Measurements from ENCODE around the gene MACROD2. TPM values are rescaled to one million over a fixed set of nuclear protein-coding genes. Genes with fewer than 3 reads are reported as not detected.
"Not testable (repeated sequence)": the region's sequence is repeated elsewhere in the genome, so short reads cannot be mapped to it uniquely, and the experiment has no call there.

The MACROD2 gene
- total RNA-seq, 1 donor from 2014 or later, result 17.1 TPM

DNA sequence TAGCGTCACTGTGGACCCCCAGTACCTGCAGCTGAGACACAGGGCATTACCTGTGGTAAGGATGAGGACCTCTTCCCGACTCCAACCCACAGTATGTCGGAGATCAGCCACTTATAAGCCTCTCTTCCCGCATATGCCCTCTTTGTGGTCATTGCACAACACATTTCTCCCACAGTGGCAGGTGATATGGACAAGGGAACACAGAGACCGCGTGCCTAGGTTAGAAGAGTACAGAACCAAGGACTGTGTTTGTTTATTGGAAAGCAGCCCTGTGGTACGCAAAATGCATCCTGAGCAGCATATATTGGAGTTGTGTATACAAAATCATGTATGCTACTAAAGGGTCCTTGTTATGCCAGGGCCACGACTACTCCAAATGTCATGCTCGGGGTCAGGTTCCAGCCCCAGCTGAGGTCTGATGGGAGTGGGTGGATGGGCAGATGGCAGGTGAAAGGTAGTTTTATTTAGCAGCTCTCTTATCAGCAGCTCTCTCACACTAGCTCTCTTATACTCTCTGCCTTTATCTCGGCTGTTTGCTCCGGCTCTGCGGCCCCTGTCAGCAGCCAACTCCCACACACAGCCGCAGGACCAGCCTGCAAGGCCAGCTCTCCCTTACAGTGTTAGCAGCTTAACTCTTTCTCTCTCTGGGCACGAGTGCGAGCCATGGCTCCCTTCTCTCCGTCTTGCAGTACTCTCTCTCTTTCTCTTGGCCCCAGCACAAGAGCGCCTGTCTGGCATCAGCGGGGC lies 2009.0 kb downstream of the MACROD2 start:
- no peak for DNase-seq (ENCODE audit: low spot score)

DNA sequence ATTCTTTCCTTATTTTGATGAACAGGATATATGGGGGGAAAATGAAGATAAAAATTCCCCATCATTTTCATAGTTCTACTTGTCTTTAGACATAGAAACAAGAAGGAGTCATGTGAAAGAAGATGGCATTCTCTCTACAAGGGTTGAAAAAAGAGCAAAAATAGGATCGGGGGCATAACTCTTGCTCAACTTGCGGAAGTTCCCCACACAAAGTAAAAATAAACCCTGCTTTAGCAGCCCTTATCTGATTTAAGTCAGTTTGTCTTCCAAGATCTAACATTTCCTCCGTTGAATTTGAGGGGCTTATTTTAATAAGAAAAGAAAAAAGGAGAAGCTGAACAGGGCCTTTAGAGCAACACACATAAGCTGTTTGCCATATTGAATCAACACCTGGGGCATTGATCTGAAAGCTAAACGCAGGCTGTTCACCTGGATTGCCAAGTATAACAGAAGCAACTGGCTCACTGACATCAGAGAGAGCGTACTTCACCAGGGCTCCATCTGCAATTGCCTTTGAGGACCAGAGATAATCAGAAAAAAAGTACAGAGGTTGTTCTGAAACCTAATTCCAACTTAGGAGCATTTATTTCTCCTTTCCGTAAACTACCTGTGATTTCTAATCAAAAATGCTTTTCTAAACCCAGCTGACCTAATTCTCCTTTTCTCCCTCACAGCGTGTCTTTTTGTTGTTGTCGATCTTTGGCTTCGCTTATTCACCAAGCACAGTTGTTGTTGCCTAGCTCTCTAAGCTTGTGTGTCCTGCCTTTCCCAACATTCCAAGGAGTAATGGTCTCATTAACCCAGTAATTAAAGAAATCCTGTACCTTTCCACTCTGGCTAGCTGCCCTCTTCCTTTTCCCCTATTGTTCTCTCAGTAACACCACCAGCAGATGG lies 2010.0 kb downstream of the MACROD2 start:
- no peak for DNase-seq (ENCODE audit: low spot score)

DNA sequence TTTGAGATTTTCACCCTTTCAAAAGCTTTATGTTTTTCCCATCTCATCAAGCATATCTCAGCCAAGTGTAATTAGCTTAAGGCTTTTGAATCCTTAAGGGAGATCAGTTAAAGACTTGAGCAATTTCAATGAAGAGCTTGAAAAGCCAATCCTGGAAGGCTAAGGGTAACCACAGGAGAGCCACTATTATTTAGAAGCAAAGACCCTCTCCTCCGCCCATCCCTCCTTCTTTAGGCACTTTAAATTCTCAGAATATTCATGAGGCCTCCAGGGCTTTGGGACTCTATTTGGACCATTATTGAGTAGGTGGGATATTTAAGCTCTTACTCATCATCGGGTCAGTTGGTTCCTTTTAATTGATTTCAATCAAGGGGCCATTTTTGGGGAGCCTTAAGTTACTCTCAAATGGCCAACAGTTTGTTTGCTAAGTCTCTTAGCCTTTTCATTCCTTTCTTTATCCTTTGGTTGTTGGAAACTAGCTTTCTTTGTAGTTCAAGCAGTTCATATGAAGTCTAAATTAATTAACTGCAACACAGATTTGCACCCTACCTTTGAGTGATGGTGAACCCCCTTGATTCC lies 2010.7 kb downstream of the MACROD2 start:
- no peak for DNase-seq (ENCODE audit: low spot score)

DNA sequence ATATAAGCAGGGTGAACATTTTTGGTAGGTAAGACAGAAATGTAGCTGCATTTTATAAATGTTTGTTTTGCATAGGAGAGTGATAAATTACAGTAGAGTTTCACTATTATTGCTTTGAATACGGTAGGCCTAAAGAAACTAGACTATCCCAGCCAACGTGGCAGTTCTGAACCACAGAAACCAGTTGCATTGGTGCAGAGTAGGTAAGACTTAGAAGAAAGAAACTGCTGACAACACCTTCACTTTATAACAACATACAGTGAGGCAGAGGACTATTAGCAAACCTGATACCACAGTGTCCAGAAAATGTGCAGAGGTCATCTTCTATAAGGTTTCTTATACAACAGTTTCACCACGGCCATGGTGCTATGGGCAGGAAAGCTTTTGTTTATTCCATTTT lies 2011.8 kb downstream of the MACROD2 start:
- no peak for DNase-seq (ENCODE audit: low spot score)

DNA sequence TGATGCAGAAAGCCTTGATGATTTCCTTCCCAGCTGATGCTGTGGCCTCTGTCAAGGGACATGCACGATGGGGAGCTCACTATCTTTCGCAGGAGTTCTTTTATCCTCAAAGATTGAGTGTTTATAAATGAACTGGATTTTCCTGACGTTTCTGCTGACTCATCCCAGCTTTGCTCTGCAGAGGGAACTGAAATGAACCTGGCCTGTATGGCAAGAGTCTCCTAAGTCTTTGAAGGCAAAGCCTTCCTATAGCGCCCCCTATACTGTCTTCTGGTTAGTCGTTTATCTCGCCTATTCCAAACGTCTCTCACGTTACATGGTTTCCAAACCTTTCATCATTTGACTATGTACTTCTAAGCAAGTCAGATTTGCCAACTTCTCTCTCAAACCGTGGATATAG lies 2012.6 kb downstream of the MACROD2 start:
- no peak for DNase-seq (ENCODE audit: low spot score)

DNA sequence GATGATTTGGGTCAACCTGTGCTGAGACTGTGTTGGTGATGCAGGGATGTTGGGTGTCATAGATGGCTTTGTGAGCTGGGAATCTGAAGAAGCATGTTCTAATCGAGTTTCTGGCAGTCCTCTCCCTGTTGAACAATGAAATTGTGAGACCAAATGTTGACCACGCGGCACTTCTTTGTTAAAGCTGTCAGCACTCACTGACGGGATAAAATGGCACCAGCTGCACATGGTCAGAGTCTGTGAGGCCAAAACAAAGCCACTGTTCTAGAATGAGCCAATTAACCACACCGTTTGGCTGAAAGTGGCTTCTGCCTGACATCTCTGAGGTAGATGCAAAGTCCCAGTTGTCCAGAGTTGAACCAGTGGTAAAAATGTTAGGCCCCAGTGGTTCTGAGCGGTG lies 2015.7 kb downstream of the MACROD2 start:
- DNase-seq (ENCODE audit: low spot score), result no peak

DNA sequence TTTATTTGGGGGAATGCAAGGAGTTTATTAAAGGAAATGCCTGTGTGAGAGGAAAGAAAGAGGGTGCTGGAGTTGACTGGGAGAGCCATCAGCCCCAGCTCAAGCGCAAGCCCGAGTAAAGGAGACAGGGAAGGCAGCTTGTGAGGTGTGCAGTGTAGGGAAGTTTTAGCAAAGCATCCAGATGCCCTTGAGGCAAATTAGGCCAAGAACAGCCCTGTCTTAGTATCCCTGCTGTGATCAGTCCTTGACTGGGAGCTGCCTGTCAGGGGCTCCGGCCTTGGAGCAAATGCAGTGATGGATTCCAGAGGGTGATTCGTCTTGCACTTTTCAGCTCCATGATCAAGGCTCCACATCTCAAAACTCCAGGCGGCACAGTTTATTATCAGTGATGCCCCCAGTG lies 2016.2 kb downstream of the MACROD2 start:
- no peak for DNase-seq (ENCODE audit: low spot score)

DNA sequence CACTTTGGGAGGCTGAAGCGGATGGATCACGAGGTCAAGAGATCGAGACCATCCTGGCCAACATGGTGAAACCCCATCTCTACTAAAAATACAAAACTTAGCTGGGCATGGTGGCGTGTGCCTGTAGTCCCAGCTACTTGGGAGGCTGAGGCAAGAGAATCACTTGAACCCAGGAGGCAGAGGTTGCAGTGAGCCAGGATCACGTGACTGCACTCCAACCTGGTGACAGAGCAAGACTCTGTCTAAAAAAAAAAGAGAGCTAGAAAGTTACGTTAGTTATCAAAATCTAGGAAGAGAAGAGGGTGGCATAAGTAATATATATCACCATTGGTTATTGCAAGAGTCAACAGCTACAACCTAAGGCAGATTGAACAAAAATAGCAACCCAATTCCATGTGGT lies 2017.6 kb downstream of the MACROD2 start:
- not testable (repeated sequence) for DNase-seq (ENCODE audit: low spot score)

DNA sequence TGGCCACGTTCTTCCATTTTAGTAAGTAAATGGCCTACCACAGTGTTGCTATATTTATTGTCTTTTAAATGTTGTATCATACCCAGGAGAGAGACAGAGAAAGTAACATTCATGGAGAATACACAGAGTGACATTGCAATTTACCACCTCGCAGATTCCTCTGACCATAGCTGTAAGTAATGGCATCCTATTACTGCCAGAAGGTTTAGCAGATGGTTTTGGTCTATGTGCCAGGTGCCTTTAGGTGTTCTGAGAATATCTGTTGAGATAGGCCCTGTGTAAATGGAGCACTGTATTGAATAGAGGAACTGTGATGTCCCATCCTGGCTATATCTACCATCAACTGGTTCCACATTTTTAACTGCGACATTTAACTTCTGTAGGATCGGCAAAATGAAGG lies 2018.3 kb downstream of the MACROD2 start:
- no peak for DNase-seq (ENCODE audit: low spot score)

DNA sequence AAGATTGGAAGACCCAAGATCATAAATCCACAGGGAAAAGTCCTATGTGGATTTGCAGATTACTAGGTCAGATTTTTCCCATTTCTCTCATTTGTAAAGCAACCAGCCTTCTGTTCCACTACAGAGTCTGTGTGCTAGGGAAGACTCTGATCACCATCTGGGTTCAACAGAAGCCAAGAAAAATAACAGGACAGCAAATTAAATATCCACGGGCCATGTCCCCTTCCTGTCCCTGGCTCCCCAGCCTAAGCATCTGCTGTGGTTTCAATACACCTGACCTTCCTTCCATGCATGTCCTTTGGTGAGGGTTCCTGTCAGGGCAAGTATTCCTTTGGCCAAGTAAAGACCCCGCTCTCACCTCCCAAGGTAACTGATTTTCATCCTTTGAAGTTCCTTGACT lies 2019.1 kb downstream of the MACROD2 start:
- DNase-seq (ENCODE audit: low spot score), result no peak

DNA sequence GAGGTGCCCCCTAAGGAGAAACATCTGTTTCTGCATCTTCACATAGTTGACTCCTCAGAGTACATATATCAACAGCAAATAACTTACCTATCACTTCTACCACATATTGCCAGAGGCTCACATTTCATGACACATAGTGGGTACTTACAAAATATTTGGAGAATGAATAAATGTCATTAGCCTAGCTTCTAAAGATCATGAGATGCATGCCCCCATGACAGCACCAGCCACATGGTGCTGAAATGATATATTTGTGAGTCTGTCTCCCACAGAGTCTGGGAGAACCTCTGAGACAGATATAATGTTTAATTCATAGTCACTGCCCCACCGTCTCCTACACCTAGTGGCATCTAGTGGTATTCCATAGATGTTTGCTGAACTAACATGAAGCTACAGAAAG lies 2022.3 kb downstream of the MACROD2 start:
- no peak for DNase-seq (ENCODE audit: low spot score)

DNA sequence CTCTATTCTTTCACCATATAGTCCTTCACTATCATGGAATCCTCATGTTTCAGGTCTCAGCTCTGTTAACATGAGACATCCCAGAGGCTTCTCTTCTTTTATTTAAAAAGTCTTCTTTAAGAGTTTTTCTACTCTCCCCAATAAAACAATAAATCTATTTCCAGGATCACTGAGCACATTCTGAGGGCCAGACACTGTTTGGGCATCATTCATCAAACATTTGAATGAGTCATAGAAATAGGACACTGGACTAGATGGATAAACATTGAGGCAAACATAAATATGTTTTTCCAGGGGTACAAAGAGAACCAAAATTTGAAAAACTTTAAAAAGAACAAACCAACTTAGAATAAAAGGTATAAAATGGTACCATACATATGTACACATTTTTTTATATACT lies 2023.6 kb downstream of the MACROD2 start:
- no peak for DNase-seq (ENCODE audit: low spot score)

DNA sequence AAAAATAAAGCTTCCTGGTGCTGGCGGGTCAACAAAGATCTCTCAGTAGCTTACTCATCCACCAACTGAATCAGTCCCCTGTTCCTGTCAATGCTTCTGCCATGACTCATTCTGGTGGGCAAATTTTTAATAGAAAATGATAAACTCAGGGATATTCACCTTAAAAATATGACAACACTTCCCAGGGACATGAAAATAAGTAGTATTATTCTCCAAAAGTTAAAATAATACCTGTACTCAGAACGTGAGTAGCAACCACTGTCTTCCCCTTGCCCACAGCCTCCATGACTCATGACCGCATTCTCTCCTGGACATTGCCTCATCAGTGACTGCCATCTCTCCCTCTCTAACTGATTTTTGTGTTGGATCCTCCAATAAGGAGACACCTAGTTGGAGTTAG lies 2025.7 kb downstream of the MACROD2 start:
- no peak for DNase-seq (ENCODE audit: low spot score)

DNA sequence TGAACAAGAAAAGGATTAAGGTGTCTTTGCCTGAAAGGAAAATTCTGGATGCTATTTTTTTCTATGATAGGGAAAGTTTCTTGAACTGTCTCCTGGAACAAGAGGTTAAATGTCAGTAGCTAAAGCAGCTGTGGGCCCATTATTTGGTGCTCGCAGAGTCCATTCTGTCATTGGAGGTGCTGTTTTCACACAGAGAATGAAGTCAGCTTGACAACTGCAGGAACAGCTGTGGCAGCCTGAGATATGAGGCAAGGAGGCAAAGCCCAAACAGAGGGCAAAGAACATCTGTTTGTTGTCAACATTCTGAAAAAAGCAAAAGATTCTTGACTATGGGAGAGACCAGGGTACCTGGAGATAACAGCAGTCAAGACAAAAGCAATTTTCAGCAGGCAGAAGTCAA lies 2029.8 kb downstream of the MACROD2 start:
- DNase-seq (ENCODE audit: low spot score), result no peak

DNA sequence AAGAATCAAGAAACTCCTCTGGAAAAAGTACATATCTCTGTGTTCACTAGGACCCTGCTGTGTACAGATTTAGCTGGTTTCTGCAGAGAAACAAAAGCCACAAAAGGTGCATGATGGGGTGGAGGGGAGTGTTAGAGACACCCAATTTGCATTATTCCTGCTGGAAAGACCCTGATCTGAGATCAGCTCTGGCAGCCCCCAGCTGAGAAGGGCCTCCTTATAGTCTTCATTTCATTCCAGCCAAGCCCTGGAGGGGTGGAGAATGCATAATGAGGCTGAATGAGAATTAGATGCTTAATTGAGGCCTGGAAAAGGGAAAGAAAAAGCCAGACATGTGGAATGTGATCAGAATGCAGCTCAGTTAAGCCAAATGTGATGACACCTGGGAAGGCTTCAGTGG lies 2032.4 kb downstream of the MACROD2 start:
- DNase-seq (ENCODE audit: low spot score), result no peak

DNA sequence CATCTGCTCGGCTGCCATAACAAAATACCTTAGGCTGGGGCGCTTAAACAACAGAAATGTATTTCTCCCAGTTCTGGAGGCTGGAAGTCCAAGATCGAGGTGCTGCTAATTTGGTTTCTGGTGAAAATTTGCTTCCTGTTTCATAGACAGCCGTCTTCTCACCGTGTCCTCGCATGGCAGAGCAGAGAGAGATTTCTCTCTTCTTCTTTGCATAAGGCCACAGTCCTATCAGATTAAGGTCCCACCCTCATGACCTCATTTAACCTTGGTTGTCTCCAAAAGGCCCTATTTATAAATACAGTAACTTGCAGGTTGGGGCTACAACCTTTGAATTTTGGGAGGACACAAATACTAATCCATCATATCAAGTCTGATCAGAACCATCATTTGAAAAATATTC lies 2033.6 kb downstream of the MACROD2 start:
- DNase-seq (ENCODE audit: low spot score), result no peak

DNA sequence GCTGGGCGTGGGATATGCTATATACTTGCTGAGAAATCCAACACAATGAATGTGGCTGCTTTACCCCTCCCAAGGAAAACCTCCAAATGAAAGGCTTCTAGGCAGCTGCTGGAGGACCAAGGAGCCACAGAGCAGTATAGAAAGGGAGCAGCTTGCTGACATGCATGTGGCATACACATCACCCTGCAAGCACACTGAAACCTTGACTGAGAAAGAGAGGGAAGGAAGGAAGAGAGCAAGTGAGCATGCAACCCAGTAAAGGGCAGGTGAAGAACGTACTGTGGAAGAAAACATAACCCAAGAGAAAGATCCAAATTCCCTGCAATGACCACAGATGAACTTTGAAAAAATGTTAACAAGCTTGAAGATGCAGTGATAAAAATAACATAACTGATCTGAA lies 2034.9 kb downstream of the MACROD2 start:
- no peak for DNase-seq (ENCODE audit: low spot score)

DNA sequence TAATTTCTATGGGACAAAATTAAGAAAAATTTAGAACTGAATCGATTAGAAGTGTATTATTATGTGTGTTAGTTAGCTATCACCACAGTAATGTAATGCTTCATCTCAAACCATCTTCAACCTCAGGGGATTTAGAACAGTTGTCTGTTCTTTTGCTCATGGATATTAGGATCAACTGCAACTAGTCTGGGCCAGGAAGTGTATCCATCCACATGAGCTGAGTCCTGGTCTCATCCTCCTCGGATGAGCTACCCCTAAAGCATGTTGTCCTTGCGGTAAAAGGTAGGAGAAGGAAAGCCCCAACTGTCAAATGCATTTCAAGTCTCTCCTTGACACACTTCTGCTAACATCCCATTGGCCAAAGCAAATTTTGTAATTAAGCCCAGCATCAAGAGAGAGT lies 2040.3 kb downstream of the MACROD2 start:
- DNase-seq (ENCODE audit: low spot score), result no peak

DNA sequence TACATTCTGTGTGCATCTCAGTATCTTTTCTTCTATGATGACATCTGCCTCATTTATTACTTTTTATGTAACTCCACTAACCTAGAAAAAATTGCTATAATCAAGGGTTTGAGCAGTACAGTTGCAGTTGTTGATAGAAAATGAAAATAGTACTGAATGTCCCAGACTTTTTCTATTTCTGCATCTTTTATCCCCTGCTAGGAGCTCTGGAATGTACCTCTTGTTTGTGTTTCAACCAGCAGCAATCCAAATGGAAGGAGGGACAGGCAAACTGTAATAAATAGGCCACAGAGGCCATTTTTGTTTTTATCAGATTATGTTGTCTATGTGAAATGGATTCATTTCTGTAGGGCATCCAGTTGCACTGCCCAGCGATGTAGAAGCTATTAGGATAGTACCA lies 2041.0 kb downstream of the MACROD2 start:
- no peak for DNase-seq (ENCODE audit: low spot score)

DNA sequence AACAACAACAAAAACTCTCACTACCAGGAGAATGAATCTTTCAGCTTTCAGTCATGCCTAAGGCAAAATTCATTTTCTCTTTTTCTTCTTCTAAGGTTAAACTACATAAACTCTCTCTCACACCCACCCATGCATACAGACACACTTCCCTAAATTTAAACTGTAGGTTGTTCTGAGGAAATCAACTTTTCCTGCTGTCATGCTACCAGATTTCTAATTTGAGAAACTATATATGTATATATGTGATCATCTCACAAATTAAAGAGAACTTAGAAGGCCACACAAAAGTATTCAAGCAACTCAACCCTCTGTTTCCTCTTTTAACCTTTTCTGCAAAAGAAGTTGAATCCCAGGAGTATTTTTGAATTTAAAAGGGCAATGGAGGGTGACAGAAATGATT lies 2045.4 kb downstream of the MACROD2 start:
- DNase-seq (ENCODE audit: low spot score), result no peak

DNA sequence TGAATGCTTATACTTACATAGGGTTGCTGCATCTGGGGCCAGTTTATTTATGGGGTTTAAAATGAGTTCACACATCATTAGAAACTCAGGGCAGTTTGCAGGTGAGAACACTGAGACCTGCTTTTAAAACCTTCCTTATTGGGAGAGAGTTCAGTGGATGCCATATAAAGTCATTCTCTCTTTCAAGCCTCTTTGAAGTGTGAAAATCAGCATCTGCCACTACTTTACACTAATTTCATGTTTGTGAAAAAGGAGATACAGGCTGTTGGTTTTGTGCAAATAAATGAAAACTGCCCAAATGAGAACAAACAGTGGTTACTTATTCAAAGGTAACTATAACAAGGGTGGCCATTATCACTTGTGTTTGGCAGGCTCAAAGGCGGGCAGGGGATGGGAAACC lies 2047.4 kb downstream of the MACROD2 start:
- DNase-seq (ENCODE audit: low spot score), result no peak

DNA sequence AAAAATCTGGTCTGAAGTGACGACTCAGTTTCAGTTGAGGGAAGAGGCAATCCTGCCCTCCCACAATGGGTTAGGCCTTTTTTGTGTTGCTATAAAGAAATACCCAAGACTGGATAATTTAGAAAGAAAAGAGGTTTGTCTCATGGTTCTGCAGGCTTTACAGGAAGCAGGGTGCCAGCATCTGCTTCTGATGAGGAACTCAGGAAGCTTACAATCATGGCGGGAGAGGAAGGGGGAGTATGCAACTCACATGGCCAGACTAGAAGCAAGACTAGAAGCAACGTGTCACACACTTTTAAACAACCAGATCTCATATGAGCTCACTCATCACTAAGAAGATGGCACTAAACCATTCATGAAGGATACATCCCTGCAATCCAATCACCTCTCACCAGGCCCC lies 2048.6 kb downstream of the MACROD2 start:
- no peak for DNase-seq (ENCODE audit: low spot score)

DNA sequence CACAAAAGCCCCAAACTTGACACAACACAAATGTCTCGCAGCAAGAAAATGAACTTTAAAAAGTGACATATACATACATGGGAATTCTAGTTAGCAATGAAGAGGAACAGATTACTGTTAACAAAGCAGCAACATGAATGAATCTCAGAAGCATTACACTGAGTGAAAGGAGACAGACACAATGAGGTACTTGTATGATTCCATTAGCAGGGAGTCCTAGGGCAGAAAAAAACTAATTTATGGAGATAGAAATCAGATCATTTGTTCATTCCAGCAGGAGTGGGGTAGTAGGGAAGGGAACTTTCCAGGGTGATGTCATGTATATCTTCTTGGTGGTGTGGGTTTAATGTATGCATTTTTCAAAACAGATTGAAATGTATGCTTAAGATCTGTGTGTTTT lies 2053.6 kb downstream of the MACROD2 start:
- DNase-seq (ENCODE audit: low spot score), result no peak
